BJ (cell line): ENCODE results near the gene FUT2. TPM values are rescaled to one million over a fixed set of nuclear protein-coding genes. Genes with fewer than 3 reads are reported as not detected.

Source experiments
- CTCF ChIA-PET: fragments of 350-600 bp; formaldehyde crosslinking; extraction: SDS; loops from one replicate; lab custom pipeline; 2021; ENCODE audit warnings: antibody characterized with exemption, inconsistent platforms; lab: Yijun Ruan, JAX
- POLR2A ChIA-PET: fragments of 300-600 bp; sonication (Branson Sonifier 250); formaldehyde crosslinking; extraction: SDS; loops from one replicate; lab custom pipeline; 2021; ENCODE audit warnings: antibody characterized with exemption; lab: Charles Lee
- DNase-seq: peaks from one replicate; pipeline ENCODE4 v3.0.0-alpha.2; 2011; ENCODE audit warnings: low read depth
- H3K27me3 ChIP-seq: 2 replicates; pipeline ENCODE4 v1.6.0; 2011; ENCODE audit warnings: low read length; ENCODE audit not compliant: control insufficient read depth, insufficient read depth
- H3K36me3 ChIP-seq: 2 replicates; pipeline ENCODE4 v1.5.1; 2011; ENCODE audit warnings: low read length; ENCODE audit not compliant: control insufficient read depth, insufficient read depth
- H3K4me3 ChIP-seq: 2 replicates; pipeline ENCODE4 v1.5.1; 2011; ENCODE audit warnings: low read depth, mild to moderate bottlenecking, control low read depth, low read length
- CTCF ChIP-seq: IDR thresholded peaks from 2 replicates; pipeline ENCODE4 v1.5.1; 2011; ENCODE audit warnings: low read depth, mild to moderate bottlenecking, control low read depth, inconsistent platforms, low read length, moderate library complexity; ENCODE audit not compliant: insufficient read depth
- polyA plus RNA-seq: library from polyadenylated mRNA; depleted of rRNA; stranded (reverse); fragments of >200 nt; gene quantifications from 2 replicates; pipeline ENCODE4 v1.2.3, GENCODE V29; 2011

Gene FUT2
- polyA plus RNA-seq, 1 experiment = not detected

GRCh38 chr19:48742096-48742495, 46.3 kb downstream of the FUT2 start:
- TF ChIP-seq CTCF = no peak
- ChIA-PET POLR2A (no interaction called here), CTCF (no interaction called here)
- DNase-seq = no peak
- no peaks in the 10 kb centered on the region for H3K36me3 ChIP-seq
- H3K4me3 ChIP-seq = no peak overlapping the region
- no peaks in the 10 kb centered on the region for H3K27me3 ChIP-seq

DNA sequence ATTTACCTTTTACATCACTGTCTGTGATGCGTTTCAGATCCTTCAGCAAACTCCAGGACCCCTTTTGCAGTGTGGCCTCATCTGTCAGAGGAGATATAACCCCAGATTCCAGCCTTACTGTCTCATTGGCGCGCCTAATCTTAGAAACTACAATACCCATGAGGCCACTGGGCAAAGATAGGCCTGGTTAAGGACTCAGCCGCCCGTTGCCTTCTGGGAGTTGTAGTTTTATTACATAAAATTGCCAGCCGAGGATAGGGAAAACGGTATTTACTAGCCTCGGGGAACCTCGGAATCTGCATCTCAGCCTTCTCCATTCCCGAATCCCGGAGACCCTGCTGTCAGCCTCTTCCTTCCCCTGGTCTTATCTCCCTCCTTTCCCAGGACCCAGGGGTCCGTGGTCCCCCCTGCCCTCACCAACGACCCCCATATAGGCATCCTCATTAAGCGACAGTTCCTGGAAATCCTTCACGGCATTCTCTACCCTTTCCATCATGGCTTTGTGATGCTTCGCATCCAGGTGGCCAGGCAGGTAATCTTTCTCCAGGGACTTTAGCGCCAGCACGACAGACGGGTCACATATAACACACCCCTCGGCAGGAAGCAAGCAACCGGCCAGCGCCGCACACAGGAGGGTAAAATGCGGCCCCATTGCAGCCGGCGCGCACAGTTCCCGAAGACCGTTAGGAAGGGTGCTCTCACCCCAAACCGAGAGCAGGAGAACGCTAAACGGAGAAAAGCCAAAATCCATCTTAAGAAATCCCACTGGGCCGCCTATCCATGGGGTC, 49.6 kb downstream of the FUT2 start:
- no peak for TF ChIP-seq CTCF
- ChIA-PET POLR2A (no interaction called here), CTCF (interaction anchor here (0.9 to 2.3 kb wide), 3 partner anchors 70 to 255 kb away, joined by 3 to 5 read pairs (median 5); partner anchors contain the start of gene CA11)
- Histone ChIP-seq H3K36me3 (no peaks in the 10 kb centered on the region), H3K4me3 (no peak overlapping the region), H3K27me3 (no peaks in the 10 kb centered on the region)
- no peak for DNase-seq

DNA sequence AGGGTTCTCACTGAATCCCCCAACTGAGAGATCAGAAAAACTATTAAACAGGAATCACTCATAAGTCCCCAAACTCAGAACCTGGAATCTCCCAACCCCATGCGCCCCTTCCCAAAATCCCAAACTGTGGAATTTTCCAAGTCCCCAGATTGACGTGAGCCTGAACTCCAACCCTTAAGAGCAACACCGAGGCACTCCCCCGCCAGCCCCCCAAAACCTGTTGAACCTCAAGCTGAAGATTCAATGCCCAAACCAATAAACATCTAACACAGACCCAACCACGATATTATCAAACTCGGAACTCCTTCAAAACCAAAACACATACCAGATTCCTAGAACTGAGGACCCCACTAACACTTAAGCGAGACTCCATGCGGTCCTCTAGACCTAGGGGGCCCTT, 50.3 kb downstream of the FUT2 start:
- POLR2A ChIA-PET = no interaction called here
- CTCF ChIA-PET = interaction anchor here (1.5 to 2.3 kb wide), 2 partner anchors 30 to 70 kb away, joined by 3 to 5 read pairs; no protein-coding TSS in a partner anchor

GRCh38 chr19:48746738-48747575, 51.2 kb downstream of the FUT2 start, which contains the start of gene IZUMO1:
Gene IZUMO1, minus strand, starts transcription at chr19:48746909. Its CDS starts 1,050 bp downstream, at chr19:48745859.
- ChIA-PET POLR2A (no interaction called here), CTCF (interaction anchor here (1.5 to 2.3 kb wide), 3 partner anchors 31 to 71 kb away, joined by 3 to 5 read pairs (median 4); no protein-coding TSS in a partner anchor)
- Histone ChIP-seq H3K27me3 (0 out of 2 replicates have a peak, but pooled peaks cover 1% of the 10 kb centered on the region), H3K4me3 (peak within 1 kb of the TSS; percentile 67), H3K36me3 (no peaks in the 10 kb centered on the region)
- peak; percentile 44 for DNase-seq
- no peak for TF ChIP-seq CTCF

More for the DNA sequence above, 50.3 kb downstream of the FUT2 start:
- no peak for TF ChIP-seq CTCF
- Histone ChIP-seq H3K36me3 (no peaks in the 10 kb centered on the region), H3K27me3 (0 out of 2 replicates have a peak, but pooled peaks cover under 1% of the 10 kb centered on the region), H3K4me3 (no peak overlapping the region)
- no peak for DNase-seq
